HCT116 (cell line): ENCODE results near the gene STOX2.

ENCODE experiments used
- CTCF ChIP-seq, 3 experiments: fragments of 200-600 bp in 1 of 3; sonication (generic) in 1 of 3; IDR thresholded peaks in 2 of 3; conservative IDR thresholded peaks in 1 of 3; 2 replicates each; pipeline ENCODE4 v1.5.1; 2012 to 2017; ENCODE audit warnings: low read depth in 2 of 3, low read length in 2 of 3, antibody characterized with exemption in 1 of 3, borderline replicate concordance in 1 of 3, control low read depth in 1 of 3, mild to moderate bottlenecking in 1 of 3, mixed read lengths in 1 of 3, mixed run types in 1 of 3, moderate library complexity in 1 of 3; ENCODE audit not compliant: insufficient read depth in 1 of 3
- EZH2phosphoT487 ChIP-seq: fragments of 200-600 bp; IDR thresholded peaks from 2 replicates; pipeline ENCODE4 v1.6.1; 2018; ENCODE audit warnings: antibody characterized with exemption, borderline replicate concordance
- POLR2A ChIP-seq: IDR thresholded peaks from 2 replicates; pipeline ENCODE4 v1.7.0; 2011; ENCODE audit warnings: borderline replicate concordance; ENCODE audit not compliant: insufficient read depth, insufficient read length; ENCODE audit errors: extremely low read depth
- POLR2AphosphoS5 ChIP-seq: IDR thresholded peaks from 2 replicates; pipeline ENCODE4 v1.6.1; 2011; ENCODE audit warnings: mild to moderate bottlenecking, low read depth, low read length, moderate library complexity
- RAD21 ChIP-seq: IDR thresholded peaks from 2 replicates; pipeline ENCODE4 v1.6.1; 2012; ENCODE audit warnings: low read depth, mild to moderate bottlenecking

- TF ChIP-seq POLR2AphosphoS5 (no peak), CTCF (IDR thresholded peaks at IDR 0.05 in 2 of 3, conservative IDR thresholded peaks at IDR 0.05 in 1 of 3; ENCODE audit: borderline replicate concordance in 1 of 3, insufficient read depth in 1 of 3, low read depth in 2 of 3, low read length in 2 of 3) (no peak), POLR2A (no peak), EZH2phosphoT487 (no peak), RAD21 (no peak)
Measured at GRCh38 chr4:183989461-183989860, 84.4 kb downstream of the STOX2 start.
